A549 treated with AZD9567 at 1 μM for 4 hours (cell line): Measurements from ENCODE around the gene SDR42E1. TPM values are rescaled to one million over a fixed set of nuclear protein-coding genes. Genes with fewer than 3 reads are reported as not detected.

Source experiments
- total RNA-seq: library from RNA; stranded (reverse); fragments of 200-300 nt; extraction: Qiagen RNA extraction; gene quantifications from 5 replicates; pipeline ENCODE4 v1.2.3, GENCODE V29; 2022; ENCODE audit not compliant: insufficient read depth

SDR42E1 gene, protein sequence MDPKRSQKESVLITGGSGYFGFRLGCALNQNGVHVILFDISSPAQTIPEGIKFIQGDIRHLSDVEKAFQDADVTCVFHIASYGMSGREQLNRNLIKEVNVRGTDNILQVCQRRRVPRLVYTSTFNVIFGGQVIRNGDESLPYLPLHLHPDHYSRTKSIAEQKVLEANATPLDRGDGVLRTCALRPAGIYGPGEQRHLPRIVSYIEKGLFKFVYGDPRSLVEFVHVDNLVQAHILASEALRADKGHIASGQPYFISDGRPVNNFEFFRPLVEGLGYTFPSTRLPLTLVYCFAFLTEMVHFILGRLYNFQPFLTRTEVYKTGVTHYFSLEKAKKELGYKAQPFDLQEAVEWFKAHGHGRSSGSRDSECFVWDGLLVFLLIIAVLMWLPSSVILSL
- 1.3 to 1.9 TPM (median 1.5 TPM) in 5 replicates for total RNA-seq

DNA sequence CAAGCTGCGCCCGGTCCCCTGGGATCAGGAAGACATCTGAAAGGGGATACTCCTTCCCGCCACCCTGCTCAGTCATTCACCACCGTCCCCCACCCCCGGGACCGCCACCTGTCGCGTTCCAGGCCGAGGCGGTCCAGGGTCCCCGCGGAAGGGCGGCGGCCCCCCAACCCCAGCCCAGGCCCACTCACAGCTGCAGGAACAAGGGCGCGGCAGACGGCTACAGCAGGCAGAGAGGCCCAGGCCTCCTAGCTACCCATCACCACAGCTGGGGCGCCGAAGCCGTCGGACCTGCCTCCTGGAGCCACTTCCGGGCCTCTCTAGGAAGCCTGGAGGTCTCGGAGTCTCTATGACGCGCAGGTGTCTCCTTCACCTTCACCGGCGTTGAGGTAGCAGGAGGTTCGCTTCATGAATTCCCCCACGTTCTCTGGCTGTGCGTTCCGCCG is at the start of gene SDR42E1:
Gene SDR42E1 (minus strand): TSS at position 272 of the 443 bp plus-strand sequence. CDS start 10,612 bp downstream, outside the sequence.

DNA sequence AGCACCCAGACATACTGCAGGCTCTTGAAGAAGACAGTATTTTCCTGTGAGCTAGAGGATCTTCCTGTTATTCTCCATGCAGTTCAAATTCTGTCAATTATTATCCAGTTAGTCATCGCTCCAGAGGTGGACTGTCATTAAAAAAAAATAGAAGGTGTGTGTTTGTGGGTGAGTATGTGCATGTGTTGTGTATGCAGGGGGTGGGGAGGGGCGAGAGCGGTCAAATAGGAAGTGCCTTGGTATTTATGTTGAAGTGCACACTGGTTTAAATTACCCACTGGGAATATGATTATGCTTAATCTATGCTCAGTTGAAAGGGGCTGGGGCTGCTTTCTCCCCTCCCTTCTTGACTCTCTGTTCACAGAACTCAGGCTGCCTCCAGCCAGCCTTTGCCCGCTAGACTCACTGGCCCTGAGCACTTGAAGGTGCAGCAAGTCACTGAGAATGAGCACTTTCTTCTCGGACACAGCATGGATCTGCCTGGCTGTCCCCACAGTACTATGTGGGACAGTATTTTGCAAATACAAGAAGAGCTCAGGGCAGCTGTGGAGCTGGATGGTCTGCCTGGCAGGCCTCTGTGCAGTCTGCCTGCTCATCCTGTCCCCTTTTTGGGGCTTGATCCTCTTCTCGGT is 23.8 kb upstream of the SDR42E1 start, which contains the start of gene HSD17B2:
Gene HSD17B2 (plus strand): TSS at position 273 of the 632 bp plus-strand sequence. CDS start 172 bp downstream, at position 445.

Other genes with a start within 250 kb of the SDR42E1 start
- 3.3 to 4.8 TPM (median 4.5 TPM) in 5 replicates for gene PLCG2, start 232.2 kb downstream of the SDR42E1 start, total RNA-seq
- gene HSD17B2, start 23.8 kb upstream of the SDR42E1 start, total RNA-seq: 0.09 to 0.14 TPM in 2 of 5 replicates, not detected in the others
- gene MPHOSPH6, start 158.8 kb upstream of the SDR42E1 start, total RNA-seq: 28.3 to 34.8 TPM (median 32.9 TPM) in 5 replicates